ENCODE data around the gene BAG5. TPM values are rescaled to one million over a fixed set of nuclear protein-coding genes. Genes with fewer than 3 reads are reported as not detected.

Gene BAG5
- total and polyA plus RNA-seq, 11 donors: 4.8 to 22.8 (median 17.0) TPM

- TF ChIP-seq POLR2A (IDR thresholded peaks at IDR 0.05) (no peak), CTCF (IDR thresholded peaks at IDR 0.05) (no peak)
- DNase-seq (no peak), ATAC-seq (no peak)
- intact Hi-C loops (cut with DNase I): no loop called here
- Histone ChIP-seq H3K4me3 (peak overlapping the region in 7 of 12 donors; percentile 43 to 70 (median 64)), H3K4me1 (peaks cover 0 to 83% (median 50%) of the 10 kb centered on the region in 12 donors), H3K27ac (peak overlapping the region in 9 of 12 donors; percentile 65 to 96 (median 78)), H3K27me3 (peaks cover 0 to 34% (median 0%) of the 10 kb centered on the region in 9 donors), H3K9me3 (no peaks in the 10 kb centered on the region), H3K36me3 (peaks cover 0 to 11% (median 0%) of the 10 kb centered on the region in 9 donors)
- WGBS, 4 donors: 68 to 84% (median 80%) methylated on average over 3 to 10 of the region's 10 CpGs
Observed at GRCh38 chr14:103520269-103520656, 42.2 kb downstream of the BAG5 start.

- Histone ChIP-seq H3K36me3 (peaks cover 0 to 11% (median 0%) of the 10 kb centered on the region in 9 donors), H3K9me3 (no peaks in the 10 kb centered on the region), H3K4me1 (peaks cover 0 to 79% (median 50%) of the 10 kb centered on the region in 12 donors), H3K27ac (peak overlapping the region in 5 of 12 donors; percentile 68 to 96 (median 83)), H3K27me3 (peaks cover 0 to 34% (median 0%) of the 10 kb centered on the region in 9 donors), H3K4me3 (no peak overlapping the region)
- DNase-seq: peak in 3 of 5 donors; percentile 25 to 67 (median 52)
- intact Hi-C loops (cut with DNase I): loop anchor here in 6 of 10 donors (1.0 to 5.0 kb wide), 4 partner anchors 23 to 32 kb away; no protein-coding TSS in a partner anchor
- WGBS, 4 donors: 47 to 75% (median 63%) methylated on average over 3 to 22 of the region's 22 CpGs
- TF ChIP-seq POLR2A (IDR thresholded peaks at IDR 0.05) (no peak), CTCF (IDR thresholded peaks at IDR 0.05) (no peak)
- ATAC-seq: no peak
Observed at GRCh38 chr14:103519837-103520212, 42.6 kb downstream of the BAG5 start.

- 23 to 55% (median 44%) methylated on average over 5 to 13 of the region's 13 CpGs for WGBS, 4 donors
- Histone ChIP-seq H3K4me1 (peaks cover 0 to 75% (median 50%) of the 10 kb centered on the region in 12 donors), H3K27ac (peak overlapping the region in 6 of 12 donors; percentile 10 to 96 (median 70)), H3K9me3 (no peaks in the 10 kb centered on the region), H3K4me3 (no peak overlapping the region), H3K36me3 (peaks cover 0 to 11% (median 0%) of the 10 kb centered on the region in 9 donors), H3K27me3 (peaks cover 0 to 34% (median 0%) of the 10 kb centered on the region in 9 donors)
- DNase-seq (peak in 2 of 5 donors; percentile 12 to 55), ATAC-seq (no peak)
- no peak for TF ChIP-seq CTCF (IDR thresholded peaks at IDR 0.05)
- no peak for TF ChIP-seq POLR2A (IDR thresholded peaks at IDR 0.05)
- intact Hi-C loops (cut with DNase I): loop anchor here in 6 of 10 donors (1.0 to 5.0 kb wide), 4 partner anchors 24 to 33 kb away; no protein-coding TSS in a partner anchor
Observed at GRCh38 chr14:103519043-103519836, 43.2 kb downstream of the BAG5 start.

- Histone ChIP-seq H3K27ac (peak overlapping the region in 9 of 12 donors; percentile 2 to 96 (median 56)), H3K36me3 (peaks cover 0 to 11% (median 0%) of the 10 kb centered on the region in 9 donors), H3K9me3 (no peaks in the 10 kb centered on the region), H3K27me3 (peaks cover 0 to 27% (median 0%) of the 10 kb centered on the region in 9 donors), H3K4me3 (no peak overlapping the region), H3K4me1 (peaks cover 0 to 79% (median 52%) of the 10 kb centered on the region in 12 donors)
- WGBS, 4 donors: 28 to 69% (median 44%) methylated on average over 5 to 9 of the region's 9 CpGs
- no peak for TF ChIP-seq POLR2A (IDR thresholded peaks at IDR 0.05)
- TF ChIP-seq CTCF (IDR thresholded peaks at IDR 0.05): peak; percentile 83 to 97 (median 91)
- ATAC-seq (peak; percentile 34 to 62 (median 42)), DNase-seq (peak; percentile 64 to 85 (median 70))
- intact Hi-C loops (cut with DNase I): loop anchor here (1.0 to 5.0 kb wide), 5 partner anchors 24 to 34 kb away; no protein-coding TSS in a partner anchor
Observed at GRCh38 chr14:103518422-103519042, 43.9 kb downstream of the BAG5 start.

Measured in heart left ventricle (tissue), 16 donors.